ENCODE results near the gene CAP1.

Gene CAP1

GRCh38 chr1:40044110-40044509 lies 3.6 kb downstream of the CAP1 start:
- DNase-seq (ENCODE audit: low spot score): no peak
- no peak for TF ChIP-seq CTCF (IDR thresholded peaks at IDR 0.05; ENCODE audit: extremely low read depth, missing control alignments)

- DNase-seq (ENCODE audit: low spot score): no peak
Observed at GRCh38 chr1:40045182-40045581, 4.7 kb downstream of the CAP1 start.

GRCh38 chr1:40045766-40046165 lies 5.2 kb downstream of the CAP1 start:
- DNase-seq (ENCODE audit: low spot score): no peak
- no peak for TF ChIP-seq CTCF (IDR thresholded peaks at IDR 0.05; ENCODE audit: extremely low read depth, missing control alignments)

More at GRCh38 chr1:40045182-40045581, 4.7 kb downstream of the CAP1 start:
- no peak for TF ChIP-seq CTCF (IDR thresholded peaks at IDR 0.05; ENCODE audit: extremely low read depth, missing control alignments)

- TF ChIP-seq CTCF (IDR thresholded peaks at IDR 0.05; ENCODE audit: extremely low read depth, missing control alignments): no peak
- no peak for DNase-seq (ENCODE audit: low spot score)
Observed at GRCh38 chr1:40047276-40047675, 6.7 kb downstream of the CAP1 start.

- TF ChIP-seq CTCF (IDR thresholded peaks at IDR 0.05; ENCODE audit: extremely low read depth, missing control alignments): no peak
- no peak for DNase-seq (ENCODE audit: low spot score)
Observed at GRCh38 chr1:40047769-40048168, 7.2 kb downstream of the CAP1 start.

- peak; percentile 41 for DNase-seq (ENCODE audit: low spot score)
Observed at GRCh38 chr1:40049725-40050124, 9.2 kb downstream of the CAP1 start.

GRCh38 chr1:40050863-40051262 lies 10.3 kb downstream of the CAP1 start:
- TF ChIP-seq CTCF (IDR thresholded peaks at IDR 0.05; ENCODE audit: extremely low read depth, missing control alignments): no peak
- DNase-seq (ENCODE audit: low spot score): no peak

More at GRCh38 chr1:40049725-40050124, 9.2 kb downstream of the CAP1 start:
- no peak for TF ChIP-seq CTCF (IDR thresholded peaks at IDR 0.05; ENCODE audit: extremely low read depth, missing control alignments)

Data from GM20000 (cell line).